ENCODE results near the gene PRRT4. TPM values are rescaled to one million over a fixed set of nuclear protein-coding genes. Genes with fewer than 3 reads are reported as not detected.

Gene PRRT4
- total RNA-seq, 3 donors from 2014 or later (not counting 1 experiment from before 2014, with no cell fraction given), result 0.42 TPM; not detected in 2

GRCh38 chr7:128366986-128367385 is 5.5 kb upstream of the PRRT4 start:
- ATAC-seq (no peak), DNase-seq (no peak)
- H3K27ac ChIP-seq (ENCODE audit: low read length), result no peak overlapping the region
- intact Hi-C loops (cut with micrococcal nuclease), result no loop called here
- no peak overlapping the region for H3K4me3 Mint-ChIP-seq
- no peak overlapping the region for H3K4me3 ChIP-seq (ENCODE audit: low read length)
- peaks cover 21% of the 10 kb centered on the region for H3K27me3 ChIP-seq (ENCODE audit: control insufficient read depth, insufficient read depth, low read length)
- H3K9me3 Mint-ChIP-seq, result no peaks in the 10 kb centered on the region
- H3K36me3 ChIP-seq (ENCODE audit: control insufficient read depth, insufficient read depth, low read length), result no peaks in the 10 kb centered on the region
- H3K27ac Mint-ChIP-seq, result no peak overlapping the region
- peaks cover 46 to 55% of the 10 kb centered on the region in 2 donors for H3K27me3 Mint-ChIP-seq (ENCODE audit: low read depth in 2 of 2)
- H3K9me3 ChIP-seq (ENCODE audit: control insufficient read depth, insufficient read depth, low read length), result no peaks in the 10 kb centered on the region
- TF ChIP-seq CTCF (IDR thresholded peaks at IDR 0.05), result no peak
- H3K36me3 Mint-ChIP-seq, result no peaks in the 10 kb centered on the region
- H3K4me1 ChIP-seq (ENCODE audit: control insufficient read depth, insufficient read depth, low read length), result peaks cover 4% of the 10 kb centered on the region
- H3K4me1 Mint-ChIP-seq, result peaks cover 5% of the 10 kb centered on the region in 2 donors

DNA sequence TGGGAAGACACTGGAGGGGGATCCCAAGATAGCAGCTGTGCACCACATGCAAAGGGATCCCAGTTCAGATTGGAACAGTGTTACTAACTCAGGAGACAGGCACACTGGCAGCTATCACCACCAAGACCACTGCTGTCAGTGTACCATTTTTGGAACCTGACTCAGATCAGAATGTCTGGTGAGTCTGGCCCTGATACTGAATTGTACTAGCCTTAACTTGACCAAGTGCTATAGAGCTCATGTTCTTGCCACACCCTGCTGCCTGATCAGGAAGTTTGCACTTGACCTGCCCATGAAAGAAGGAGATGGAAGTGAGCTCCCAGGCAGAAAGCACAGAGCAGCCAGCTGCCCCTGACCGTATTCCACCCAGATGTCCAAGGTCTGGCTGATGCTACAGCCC is 4.8 kb upstream of the PRRT4 start:
- H3K4me3 ChIP-seq (ENCODE audit: low read length), result no peak overlapping the region
- Mint-ChIP-seq H3K9me3 (no peaks in the 10 kb centered on the region), H3K4me3 (no peak overlapping the region), H3K4me1 (peaks cover 9 to 10% of the 10 kb centered on the region in 2 donors), H3K36me3 (no peaks in the 10 kb centered on the region), H3K27me3 (ENCODE audit: low read depth in 2 of 2) (peaks cover 47 to 58% of the 10 kb centered on the region in 2 donors), H3K27ac (no peak overlapping the region)
- H3K27me3 ChIP-seq (ENCODE audit: control insufficient read depth, insufficient read depth, low read length), result peaks cover 21% of the 10 kb centered on the region
- DNase-seq (no peak), ATAC-seq (no peak)
- H3K9me3 ChIP-seq (ENCODE audit: control insufficient read depth, insufficient read depth, low read length), result no peaks in the 10 kb centered on the region
- no peak overlapping the region for H3K27ac ChIP-seq (ENCODE audit: low read length)
- peaks cover 7% of the 10 kb centered on the region for H3K4me1 ChIP-seq (ENCODE audit: control insufficient read depth, insufficient read depth, low read length)
- WGBS (ENCODE audit: insufficient coverage), result 53% methylated on average over 1 of the region's 1 CpG
- TF ChIP-seq CTCF (IDR thresholded peaks at IDR 0.05), result no peak
- H3K36me3 ChIP-seq (ENCODE audit: control insufficient read depth, insufficient read depth, low read length), result no peaks in the 10 kb centered on the region
- intact Hi-C loops (cut with micrococcal nuclease), result no loop called here

DNA sequence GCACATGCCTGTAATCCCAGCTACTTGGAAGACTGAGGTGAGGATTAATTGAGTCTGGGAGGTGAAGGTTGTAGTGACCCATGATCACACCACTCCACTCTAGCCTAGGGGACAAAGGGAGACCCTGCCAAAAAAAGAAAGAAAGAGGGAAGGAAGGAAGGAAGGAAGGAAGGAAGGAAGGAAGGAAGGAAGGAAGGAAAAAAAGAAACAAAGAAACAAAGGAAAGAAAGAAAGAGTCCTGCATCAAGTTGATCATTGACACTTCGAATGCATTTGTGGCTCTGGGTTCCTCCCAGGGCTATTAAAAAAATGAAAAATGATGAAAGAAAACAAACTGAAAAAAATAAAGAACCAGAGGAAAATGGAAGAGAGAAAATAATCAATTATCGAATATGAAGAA is 3.9 kb upstream of the PRRT4 start:
- H3K36me3 Mint-ChIP-seq, result no peaks in the 10 kb centered on the region
- WGBS (ENCODE audit: insufficient coverage), result 88% methylated on average over 2 of the region's 2 CpGs
- H3K4me3 Mint-ChIP-seq, result no peak overlapping the region
- H3K9me3 Mint-ChIP-seq, result no peaks in the 10 kb centered on the region
- Histone ChIP-seq H3K9me3 (ENCODE audit: control insufficient read depth, insufficient read depth, low read length) (no peaks in the 10 kb centered on the region), H3K4me3 (ENCODE audit: low read length) (no peak overlapping the region), H3K36me3 (ENCODE audit: control insufficient read depth, insufficient read depth, low read length) (no peaks in the 10 kb centered on the region), H3K4me1 (ENCODE audit: control insufficient read depth, insufficient read depth, low read length) (peaks cover 16% of the 10 kb centered on the region), H3K27ac (ENCODE audit: low read length) (no peak overlapping the region), H3K27me3 (ENCODE audit: control insufficient read depth, insufficient read depth, low read length) (peaks cover 25% of the 10 kb centered on the region)
- H3K27ac Mint-ChIP-seq, result no peak overlapping the region
- H3K27me3 Mint-ChIP-seq (ENCODE audit: low read depth in 2 of 2), result peaks cover 48 to 50% of the 10 kb centered on the region in 2 donors
- DNase-seq, result no peak
- no peak for TF ChIP-seq CTCF (IDR thresholded peaks at IDR 0.05)
- no peak for ATAC-seq
- intact Hi-C loops (cut with micrococcal nuclease), result no loop called here
- H3K4me1 Mint-ChIP-seq, result peaks cover 9 to 17% of the 10 kb centered on the region in 2 donors

- H3K27ac Mint-ChIP-seq, result no peak overlapping the region
- Histone ChIP-seq H3K27ac (ENCODE audit: low read length) (no peak overlapping the region), H3K36me3 (ENCODE audit: control insufficient read depth, insufficient read depth, low read length) (no peaks in the 10 kb centered on the region), H3K4me1 (ENCODE audit: control insufficient read depth, insufficient read depth, low read length) (peaks cover 18% of the 10 kb centered on the region), H3K27me3 (ENCODE audit: control insufficient read depth, insufficient read depth, low read length) (peaks cover 28% of the 10 kb centered on the region), H3K4me3 (ENCODE audit: low read length) (no peak overlapping the region), H3K9me3 (ENCODE audit: control insufficient read depth, insufficient read depth, low read length) (no peaks in the 10 kb centered on the region)
- peaks cover 50 to 55% of the 10 kb centered on the region in 2 donors for H3K27me3 Mint-ChIP-seq (ENCODE audit: low read depth in 2 of 2)
- no peak overlapping the region for H3K4me3 Mint-ChIP-seq
- no peaks in the 10 kb centered on the region for H3K9me3 Mint-ChIP-seq
- no peak for TF ChIP-seq CTCF (IDR thresholded peaks at IDR 0.05)
- no peaks in the 10 kb centered on the region for H3K36me3 Mint-ChIP-seq
- intact Hi-C loops (cut with micrococcal nuclease), result no loop called here
- DNase-seq (no peak), ATAC-seq (no peak)
- peaks cover 9 to 17% of the 10 kb centered on the region in 2 donors for H3K4me1 Mint-ChIP-seq
- 79% methylated on average over 4 of the region's 4 CpGs for WGBS (ENCODE audit: insufficient coverage)
Measured at GRCh38 chr7:128364166-128364870, 2.8 kb upstream of the PRRT4 start.

All from natural killer cell (primary cell).